HG02798 (cell line): Measurements from ENCODE around the gene GPI.
A peak's percentile ranks its signal among the peaks of the same experiment; 100 is the strongest.
"Not testable (repeated sequence)": the region's sequence is repeated elsewhere in the genome, so short reads cannot be mapped to it uniquely, and the experiment has no call there.

ENCODE experiments used
- ATAC-seq: cut with Tn5 transposase; IDR thresholded peaks from one replicate; pipeline ENCODE4 v1.9.1; 2021; ENCODE audit warnings: mild to moderate bottlenecking; ENCODE audit not compliant: unreplicated experiment, poor library complexity

GPI gene

GRCh38 chr19:34364830-34365462 lies at the start of gene GPI:
GPI (plus strand) TSS chr19:34365196; CDS start chr19:34365267, 71 bp downstream.
- ATAC-seq, result peak; percentile 70

GRCh38 chr19:34316247-34316646 lies 48.7 kb upstream of the GPI start:
- ATAC-seq, result no peak

GRCh38 chr19:34316741-34317301 lies 48.2 kb upstream of the GPI start:
- ATAC-seq, result no peak

- ATAC-seq, result no peak
Measured at GRCh38 chr19:34317311-34317927, 47.6 kb upstream of the GPI start.

GRCh38 chr19:34319230-34319585 lies 45.8 kb upstream of the GPI start:
- ATAC-seq, result no peak

- no peak for ATAC-seq
Measured at GRCh38 chr19:34319785-34320184, 45.2 kb upstream of the GPI start.

GRCh38 chr19:34320277-34320676 lies 44.7 kb upstream of the GPI start:
- ATAC-seq, result no peak

- no peak for ATAC-seq
Measured at GRCh38 chr19:34321735-34322134, 43.3 kb upstream of the GPI start.

- no peak for ATAC-seq
Measured at GRCh38 chr19:34323433-34324204, 41.4 kb upstream of the GPI start.

- no peak for ATAC-seq
Measured at GRCh38 chr19:34324320-34324719, 40.7 kb upstream of the GPI start.

GRCh38 chr19:34325181-34325580 lies 39.8 kb upstream of the GPI start:
- ATAC-seq, result no peak

- no peak for ATAC-seq
Measured at GRCh38 chr19:34325981-34326787, 38.8 kb upstream of the GPI start.

- no peak for ATAC-seq
Measured at GRCh38 chr19:34327851-34328250, 37.1 kb upstream of the GPI start.

GRCh38 chr19:34328982-34329381 lies 36.0 kb upstream of the GPI start:
- no peak for ATAC-seq

- ATAC-seq, result no peak
Measured at GRCh38 chr19:34330116-34330515, 34.9 kb upstream of the GPI start.

- ATAC-seq, result not testable (repeated sequence)
Measured at GRCh38 chr19:34330596-34330995, 34.4 kb upstream of the GPI start.

- ATAC-seq, result not testable (repeated sequence)
Measured at GRCh38 chr19:34331596-34331995, 33.4 kb upstream of the GPI start.

GRCh38 chr19:34332027-34332760 lies 32.8 kb upstream of the GPI start:
- ATAC-seq, result no peak

GRCh38 chr19:34335914-34336313 lies 29.1 kb upstream of the GPI start:
- no peak for ATAC-seq

- ATAC-seq, result no peak
Measured at GRCh38 chr19:34336781-34337271, 28.2 kb upstream of the GPI start.
